Thyroid gland (tissue), 4 donors: ENCODE data around the gene UVSSA. TPM values are rescaled to one million over a fixed set of nuclear protein-coding genes. Genes with fewer than 3 reads are reported as not detected.

Source experiments
- DNase-seq, 2 donors: peaks; one replicate each; pipeline ENCODE4 v3.0.0-alpha.2; 2019
- H3K27ac ChIP-seq, 3 donors: fragments of 200-600 bp; sonication (generic); 1 replicate in 2 of 3; 2 replicates in 1 of 3; pipeline ENCODE4 v1.5.1; 2016 to 2019; ENCODE audit warnings: mild to moderate bottlenecking in 1 of 3, moderate library complexity in 1 of 3
- H3K27me3 ChIP-seq: fragments of 200-600 bp; sonication (generic); one replicate; pipeline ENCODE4 v1.5.1; 2019
- H3K36me3 ChIP-seq, 2 donors: fragments of 200-600 bp; sonication (generic); one replicate each; pipeline ENCODE4 v1.5.1; 2016 to 2019
- H3K4me1 ChIP-seq, 2 donors: fragments of 200-600 bp; sonication (generic); one replicate each; pipeline ENCODE4 v1.5.1; 2017 to 2019
- H3K4me3 ChIP-seq, 3 donors: fragments of 200-600 bp; sonication (generic); replicated peaks in 1 of 3; 1 replicate in 2 of 3; 2 replicates in 1 of 3; pipeline ENCODE4 v1.5.1; 2016; ENCODE audit warnings: mild to moderate bottlenecking in 1 of 3
- H3K9me3 ChIP-seq: fragments of 200-600 bp; sonication (generic); one replicate; pipeline ENCODE4 v1.5.1; 2017
- CTCF ChIP-seq, 6 experiments: fragments of 200-600 bp in 3 of 6; fragments of 450-650 bp in 3 of 6; sonication (generic) in 3 of 6; IDR thresholded peaks; one replicate each; pipeline ENCODE4 v1.5.1; 2016 to 2019; ENCODE audit warnings: antibody characterized with exemption in 6 of 6, mild to moderate bottlenecking in 2 of 6, inconsistent platforms in 1 of 6, moderate library complexity in 1 of 6
- POLR2A ChIP-seq, 2 donors: fragments of 450-650 bp; IDR thresholded peaks; one replicate each; pipeline ENCODE4 v1.6.1; 2017; ENCODE audit warnings: antibody characterized with exemption in 2 of 2, mild to moderate bottlenecking in 2 of 2, moderate library complexity in 1 of 2
- WGBS, 2 donors: methylation state at CpG; one replicate each; pipeline ENCODE4 v1.1.5; 2017; 5-methylcytosine and 5-hydroxymethylcytosine counted together
- intact Hi-C: fragments of 100-400 bp; cut with DNase I; formaldehyde crosslinking; loops from one replicate; pipeline ENCODE4 v1.15.1; 2023
- total RNA-seq, 4 donors: library from RNA; depleted of rRNA; stranded (reverse); fragments of >200 nt; gene quantifications; one replicate each; pipeline ENCODE4 v1.2.3, GENCODE V29; 2016

Gene UVSSA
- total RNA-seq, 4 donors from 2014 or later: 16.7 to 38.7 (median 27.7) TPM

GRCh38 chr4:1410491-1411325 lies 63.7 kb downstream of the UVSSA start:
- Histone ChIP-seq H3K27ac (no peak overlapping the region), H3K27me3 (peaks cover 23% of the 10 kb centered on the region), H3K4me1 (no peaks in the 10 kb centered on the region), H3K4me3 (no peak overlapping the region), H3K36me3 (no peaks in the 10 kb centered on the region), H3K9me3 (no peaks in the 10 kb centered on the region)
- intact Hi-C loops: no loop called here
- TF ChIP-seq CTCF (IDR thresholded peaks at IDR 0.05) (no peak), POLR2A (IDR thresholded peaks at IDR 0.05) (no peak)
- peak; percentile 48 to 65 for DNase-seq
- 19 to 37% methylated on average over 34 to 46 of the region's 48 CpGs for WGBS, 2 donors

GRCh38 chr4:1411436-1412375 lies 64.7 kb downstream of the UVSSA start:
- 43 to 52% methylated on average over 13 to 16 of the region's 17 CpGs for WGBS, 2 donors
- H3K27ac ChIP-seq: no peak overlapping the region
- intact Hi-C loops: no loop called here
- H3K9me3 ChIP-seq: no peaks in the 10 kb centered on the region
- H3K36me3 ChIP-seq: no peaks in the 10 kb centered on the region
- no peak for DNase-seq
- H3K4me1 ChIP-seq: no peaks in the 10 kb centered on the region
- peaks cover 22% of the 10 kb centered on the region for H3K27me3 ChIP-seq
- H3K4me3 ChIP-seq: no peak overlapping the region
- TF ChIP-seq POLR2A (IDR thresholded peaks at IDR 0.05) (no peak), CTCF (IDR thresholded peaks at IDR 0.05) (no peak)

GRCh38 chr4:1412376-1413203 lies 65.6 kb downstream of the UVSSA start:
- Histone ChIP-seq H3K4me1 (no peaks in the 10 kb centered on the region), H3K27ac (no peak overlapping the region), H3K27me3 (peaks cover 17% of the 10 kb centered on the region), H3K36me3 (no peaks in the 10 kb centered on the region), H3K9me3 (no peaks in the 10 kb centered on the region), H3K4me3 (no peak overlapping the region)
- TF ChIP-seq CTCF (IDR thresholded peaks at IDR 0.05) (no peak), POLR2A (IDR thresholded peaks at IDR 0.05) (no peak)
- DNase-seq: no peak
- intact Hi-C loops: no loop called here
- 62 to 74% methylated on average over 13 to 14 of the region's 15 CpGs for WGBS, 2 donors

GRCh38 chr4:1413204-1413663 lies 66.2 kb downstream of the UVSSA start:
- 47 to 52% methylated on average over 6 to 16 of the region's 16 CpGs for WGBS, 2 donors
- no peak overlapping the region for H3K4me3 ChIP-seq
- DNase-seq: no peak
- H3K27ac ChIP-seq: no peak overlapping the region
- TF ChIP-seq CTCF (IDR thresholded peaks at IDR 0.05) (no peak), POLR2A (IDR thresholded peaks at IDR 0.05) (no peak)
- H3K27me3 ChIP-seq: peaks cover 13% of the 10 kb centered on the region
- no peaks in the 10 kb centered on the region for H3K4me1 ChIP-seq
- no peaks in the 10 kb centered on the region for H3K9me3 ChIP-seq
- no peaks in the 10 kb centered on the region for H3K36me3 ChIP-seq
- intact Hi-C loops: no loop called here
